Measurements from ENCODE around the gene HSPA1A.

The HSPA1A gene

DNA sequence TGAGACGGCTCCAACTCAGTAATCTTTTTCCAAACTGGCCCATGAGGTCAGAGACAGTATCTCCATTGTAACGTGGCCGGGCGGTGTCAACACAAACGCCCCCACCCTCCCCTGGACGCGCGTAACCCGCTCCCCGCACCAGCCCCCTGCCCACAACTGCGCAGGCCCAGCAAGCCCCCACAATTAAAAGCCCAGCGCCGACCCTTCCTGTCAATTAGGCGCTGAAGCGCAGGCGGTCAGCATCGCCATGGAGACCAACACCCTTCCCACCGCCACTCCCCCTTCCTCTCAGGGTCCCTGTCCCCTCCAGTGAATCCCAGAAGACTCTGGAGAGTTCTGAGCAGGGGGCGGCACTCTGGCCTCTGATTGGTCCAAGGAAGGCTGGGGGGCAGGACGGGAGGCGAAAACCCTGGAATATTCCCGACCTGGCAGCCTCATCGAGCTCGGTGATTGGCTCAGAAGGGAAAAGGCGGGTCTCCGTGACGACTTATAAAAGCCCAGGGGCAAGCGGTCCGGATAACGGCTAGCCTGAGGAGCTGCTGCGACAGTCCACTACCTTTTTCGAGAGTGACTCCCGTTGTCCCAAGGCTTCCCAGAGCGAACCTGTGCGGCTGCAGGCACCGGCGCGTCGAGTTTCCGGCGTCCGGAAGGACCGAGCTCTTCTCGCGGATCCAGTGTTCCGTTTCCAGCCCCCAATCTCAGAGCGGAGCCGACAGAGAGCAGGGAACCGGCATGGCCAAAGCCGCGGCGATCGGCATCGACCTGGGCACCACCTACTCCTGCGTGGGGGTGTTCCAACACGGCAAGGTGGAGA is at the start of gene HSPA1A, which contains the start of gene HSPA1L:
TSS of gene HSPA1A (plus strand) at position 519 of the 814 bp plus-strand sequence. CDS start at position 733, 214 bp downstream.
TSS of gene HSPA1L (minus strand) at position 259 of the 814 bp plus-strand sequence. CDS start 3,311 bp downstream, outside the sequence.
- no peak for FAIRE-seq

- no peak for FAIRE-seq
Measured at GRCh38 chr6:31765559-31765909, 49.8 kb upstream of the HSPA1A start.

GRCh38 chr6:31765910-31766794 is 49.2 kb upstream of the HSPA1A start:
- no peak for FAIRE-seq

DNA sequence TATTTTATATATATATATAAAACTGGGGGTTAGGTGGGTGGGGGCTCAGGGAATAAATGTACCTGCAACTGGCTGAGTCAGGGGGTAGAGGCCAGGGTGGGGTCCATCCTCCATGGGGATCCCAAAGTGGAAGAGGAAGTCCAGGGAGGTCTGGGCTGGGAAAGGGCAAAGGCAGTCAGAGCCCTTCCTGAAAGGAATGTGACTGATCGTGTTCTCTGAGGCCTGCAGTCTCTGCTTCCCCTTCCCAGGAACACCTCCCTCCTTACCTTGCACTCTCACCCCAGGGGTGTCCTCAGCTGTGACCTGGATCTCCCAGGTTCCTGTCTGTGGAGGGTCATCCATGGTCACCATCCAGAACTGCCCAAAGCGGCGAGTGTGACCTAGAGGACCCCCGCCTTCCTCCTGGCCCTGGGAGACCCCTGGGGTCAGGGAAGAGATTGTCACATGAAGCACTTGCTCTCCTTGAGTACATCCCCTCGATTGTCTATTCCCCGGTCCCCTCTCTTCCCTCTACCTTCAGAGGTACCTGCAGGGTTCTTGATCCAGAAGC is 48.2 kb upstream of the HSPA1A start:
- FAIRE-seq, result no peak

DNA sequence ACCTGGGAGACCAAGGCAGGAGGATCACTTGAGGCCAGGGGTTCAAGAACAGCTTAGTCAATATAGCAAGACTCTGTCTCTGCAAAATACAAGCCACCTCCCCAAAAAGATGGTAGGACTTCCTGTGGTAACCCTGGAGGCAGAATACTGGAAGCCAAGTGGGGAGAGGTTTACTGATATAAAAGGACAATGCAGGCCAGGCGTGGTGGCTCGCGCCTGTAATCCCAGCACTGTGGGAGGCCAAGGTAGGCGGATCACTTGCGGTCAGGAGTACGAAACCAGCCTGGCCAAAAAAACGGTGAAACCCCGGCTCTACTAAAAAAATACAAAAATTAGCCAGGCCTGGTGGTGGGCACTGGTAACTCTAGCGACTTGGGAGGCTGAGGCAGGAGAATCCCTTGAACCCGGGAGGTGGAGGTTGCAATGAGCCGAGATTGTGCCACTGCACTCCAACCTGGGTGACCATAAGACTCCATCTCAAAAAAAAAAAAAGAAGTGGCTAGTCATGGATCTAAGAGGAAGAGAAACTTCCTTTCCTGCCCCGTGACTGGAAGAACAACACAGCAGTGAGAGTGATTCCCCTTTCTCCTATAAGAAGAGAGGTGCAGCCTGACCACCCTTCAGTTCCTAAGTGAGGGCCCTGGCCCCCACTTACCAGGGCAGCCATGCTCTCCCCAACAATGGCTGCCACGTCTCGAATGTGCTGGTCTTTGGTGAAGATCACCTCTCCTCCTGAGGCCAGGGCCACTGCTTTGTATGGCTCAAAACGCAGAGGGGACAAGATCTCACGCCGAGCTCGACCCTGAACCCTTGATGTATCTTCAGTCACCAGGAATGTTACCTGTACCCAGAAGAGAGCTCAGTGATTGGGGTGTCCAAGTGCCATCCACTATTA is 46.7 kb upstream of the HSPA1A start:
- FAIRE-seq, result no peak

GRCh38 chr6:31769684-31770371 is 45.5 kb upstream of the HSPA1A start:
- no peak for FAIRE-seq

DNA sequence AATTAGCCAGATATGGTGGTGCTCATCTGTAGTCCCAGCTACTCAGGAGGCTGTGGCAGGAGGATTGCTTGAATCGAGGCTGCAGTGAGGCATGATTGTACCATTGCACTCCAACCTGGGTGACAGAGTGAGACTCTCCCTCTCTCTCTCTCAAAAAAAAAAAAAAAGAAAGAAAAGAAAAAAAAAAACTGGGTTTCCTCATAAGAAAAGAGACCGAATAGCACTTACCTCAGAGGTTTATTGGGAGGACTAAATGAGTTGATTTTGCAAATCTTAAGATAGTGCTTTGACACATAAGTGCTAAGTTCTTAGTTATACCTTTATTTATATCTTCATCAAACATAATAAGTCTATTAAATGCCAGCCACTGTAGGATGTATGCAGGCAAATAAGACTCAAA is 44.5 kb upstream of the HSPA1A start:
- no peak for FAIRE-seq

DNA sequence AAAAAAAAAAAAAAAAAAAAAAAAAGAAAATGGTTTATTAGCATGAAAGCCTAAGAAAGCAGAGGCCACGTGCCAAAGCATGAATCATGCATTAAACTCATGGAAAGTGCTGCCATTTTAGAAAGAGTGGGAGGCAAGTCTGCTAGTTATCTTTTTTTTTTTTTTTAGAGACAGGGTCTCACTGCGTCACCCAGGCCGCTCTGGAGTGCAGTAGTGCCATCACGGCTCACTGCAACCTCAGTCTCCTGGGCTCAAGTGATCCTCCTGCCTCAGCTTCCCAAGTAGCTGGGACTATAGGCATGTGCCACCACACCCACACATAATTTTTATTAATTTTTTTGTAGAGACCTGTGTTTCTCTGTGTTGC is 43.4 kb upstream of the HSPA1A start:
- no peak for FAIRE-seq

DNA sequence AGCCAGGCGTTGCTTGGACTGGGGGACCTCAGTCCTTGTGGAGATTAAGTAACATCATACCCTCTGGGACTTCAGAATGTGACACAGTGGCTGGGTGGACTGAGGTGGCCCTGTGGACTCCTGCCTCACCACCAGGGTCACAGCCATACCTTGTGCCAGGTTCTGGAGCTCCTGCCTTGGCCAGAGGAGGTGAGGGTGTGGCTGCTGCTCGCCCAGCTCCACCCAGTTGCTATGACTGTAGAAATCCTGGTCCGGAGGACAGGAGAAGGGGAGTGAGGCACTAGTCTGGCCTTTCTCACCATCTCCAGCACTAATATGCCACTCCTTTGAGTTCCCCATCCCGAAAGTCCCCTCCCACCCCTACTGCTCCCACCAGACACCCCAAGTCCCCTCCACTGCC is 40.2 kb upstream of the HSPA1A start:
- no peak for FAIRE-seq

DNA sequence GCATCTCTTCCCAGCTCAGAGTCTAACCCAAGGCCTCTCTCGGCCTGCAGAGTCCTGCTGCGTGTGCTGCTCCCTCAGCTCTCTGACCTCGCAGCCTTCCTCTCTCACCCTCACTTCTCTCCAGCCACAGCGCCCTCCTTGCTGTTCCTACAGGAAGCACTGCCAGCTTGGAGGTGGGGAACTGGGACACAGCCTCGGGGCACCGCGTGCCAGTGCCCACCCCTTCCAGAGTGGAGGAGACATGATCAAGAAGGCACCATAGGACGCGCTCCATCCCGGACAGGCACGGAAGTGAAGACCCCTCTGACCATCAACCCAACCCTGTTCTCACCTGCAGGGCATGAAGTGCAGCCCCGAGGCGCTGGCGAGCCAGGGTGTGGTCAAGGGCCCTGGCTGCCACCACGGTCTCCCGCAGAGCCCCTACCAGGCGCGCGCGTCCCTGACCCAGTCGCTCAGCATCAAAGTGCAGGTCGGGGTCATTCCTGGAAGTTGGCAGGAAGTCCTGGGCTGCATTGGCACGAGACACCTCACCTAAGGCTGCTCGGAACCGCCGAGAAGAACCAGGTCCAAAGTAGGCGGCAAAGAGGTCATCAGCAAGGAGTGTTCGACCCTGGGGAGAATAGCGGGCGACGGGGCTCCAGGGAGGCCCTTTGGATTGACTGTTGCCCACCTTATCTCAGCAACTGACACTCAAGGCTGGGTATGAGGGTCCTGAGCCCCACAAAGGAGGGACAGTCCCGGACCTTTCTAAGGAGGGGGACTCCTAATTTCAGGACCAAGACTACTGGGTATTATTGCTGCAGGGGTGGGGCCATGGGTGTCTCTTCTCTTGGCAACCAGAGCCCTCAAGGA is 39.5 kb upstream of the HSPA1A start:
- FAIRE-seq, result no peak

GRCh38 chr6:31776485-31776988 is 38.8 kb upstream of the HSPA1A start:
- no peak for FAIRE-seq

- FAIRE-seq, result no peak
Measured at GRCh38 chr6:31776989-31777666, 38.2 kb upstream of the HSPA1A start, which contains the start of gene VWA7. TSS of gene VWA7 (minus strand) at chr6:31777328. CDS start at chr6:31776779, 549 bp downstream.

DNA sequence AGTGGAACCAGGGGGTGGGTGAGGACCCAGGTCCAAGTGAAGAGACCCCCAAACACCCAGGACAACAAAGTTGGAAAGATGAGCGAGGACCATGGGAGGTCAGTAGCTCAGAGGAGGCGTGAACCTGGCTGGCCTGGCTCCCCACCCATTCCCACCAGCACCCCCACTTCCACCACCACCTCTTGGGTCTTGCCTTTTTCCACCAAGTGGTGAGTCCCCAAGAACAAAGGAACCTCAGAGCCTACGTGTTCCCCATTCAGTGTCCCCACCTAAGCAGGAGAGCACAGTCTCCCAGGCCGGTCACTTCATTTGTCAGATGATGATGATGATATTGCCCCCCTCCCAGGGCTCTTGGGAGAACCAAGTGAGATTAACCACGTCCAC is 37.7 kb upstream of the HSPA1A start:
- no peak for FAIRE-seq

GRCh38 chr6:31778193-31778592 is 37.1 kb upstream of the HSPA1A start:
- no peak for FAIRE-seq

DNA sequence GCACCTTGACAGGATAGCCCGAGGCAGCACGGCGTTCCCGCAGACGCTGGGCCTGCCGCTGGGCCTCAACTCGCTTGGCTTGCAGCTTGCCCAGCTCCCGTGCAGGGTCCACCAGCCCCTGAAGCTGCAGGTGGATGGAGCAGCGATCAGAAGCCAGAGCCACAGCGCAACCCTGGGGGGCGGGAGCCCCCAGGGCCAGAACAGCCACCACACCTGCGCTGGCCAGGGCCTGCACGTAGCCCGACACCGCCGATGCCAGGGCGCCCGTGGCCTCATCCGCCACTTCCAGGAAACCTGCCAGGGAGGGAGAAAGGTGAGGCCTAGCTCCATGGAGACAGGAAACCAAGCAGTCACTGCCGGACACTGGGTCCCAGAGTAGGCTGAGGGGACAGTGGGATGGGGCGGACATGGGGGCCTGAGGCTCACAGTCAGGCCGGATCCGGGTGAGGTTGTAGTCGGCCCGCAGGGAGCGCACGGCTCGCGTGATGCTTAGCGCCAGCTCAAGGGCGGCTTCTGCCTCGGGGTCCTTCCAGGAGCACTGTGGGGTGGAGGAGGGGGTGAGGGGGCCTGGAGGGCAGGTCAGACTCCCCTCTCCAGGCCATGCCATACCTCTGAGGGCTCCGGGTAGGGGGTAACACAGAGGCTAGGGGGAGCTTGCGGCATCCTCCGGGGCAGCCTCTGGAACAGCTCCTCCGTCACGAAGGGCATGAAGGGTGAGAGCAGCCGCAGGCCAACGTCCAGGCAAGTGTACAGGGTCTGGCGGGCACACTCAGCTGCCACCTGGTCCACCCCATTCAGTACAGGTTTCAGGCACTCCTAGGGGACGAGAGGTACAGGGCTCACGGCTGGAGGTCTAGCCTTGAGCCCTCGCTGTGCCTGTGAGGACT is 36.1 kb upstream of the HSPA1A start:
- FAIRE-seq, result no peak

GRCh38 chr6:31779908-31780307 is 35.4 kb upstream of the HSPA1A start:
- no peak for FAIRE-seq

GRCh38 chr6:31780507-31781243 is 34.7 kb upstream of the HSPA1A start:
- FAIRE-seq, result no peak
